Coronary artery (tissue), 2 donors: ENCODE data around the gene RASSF3.

Source experiments
- DNase-seq: peaks from one replicate; pipeline ENCODE4 v3.0.0-alpha.2; 2017; ENCODE audit warnings: low spot score
- H3K27ac ChIP-seq, 2 donors: fragments of 200-600 bp; sonication (generic); one replicate each; pipeline ENCODE4 v1.5.1; 2016 to 2019
- H3K4me3 ChIP-seq: fragments of 200-600 bp; sonication (generic); 2 replicates; pipeline ENCODE4 v1.5.1; 2016; ENCODE audit warnings: mild to moderate bottlenecking, moderate library complexity
- TF ChIP-seq, protein P1 (sequence below): fragments of 200-600 bp; sonication (generic); IDR thresholded peaks from one replicate; pipeline ENCODE4 v1.5.1; 2019; ENCODE audit warnings: antibody characterized with exemption

The RASSF3 gene

DNA sequence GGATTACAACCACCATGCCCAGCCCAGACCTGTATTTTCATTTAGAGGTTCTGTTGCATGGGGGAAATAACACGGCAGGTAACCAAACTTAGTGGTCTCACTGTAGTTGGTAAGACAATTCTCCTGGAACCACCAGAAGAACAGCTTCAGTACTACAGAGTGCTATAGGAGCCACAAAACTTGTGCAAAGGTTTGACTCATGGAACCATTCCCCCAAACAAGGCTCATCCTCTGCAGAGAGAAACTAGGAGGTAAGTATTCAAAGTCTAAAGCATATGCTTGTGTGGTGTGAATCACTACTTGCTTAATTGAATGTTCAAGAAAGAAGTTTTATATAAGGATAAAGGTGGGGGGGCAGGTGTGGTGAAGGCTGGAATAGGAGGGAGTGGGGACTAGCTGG lies 90.2 kb downstream of the RASSF3 start:
- no peak for DNase-seq
- H3K27ac ChIP-seq: no peak overlapping the region
- no peak overlapping the region for H3K4me3 ChIP-seq
- TF ChIP-seq, protein P1, sequence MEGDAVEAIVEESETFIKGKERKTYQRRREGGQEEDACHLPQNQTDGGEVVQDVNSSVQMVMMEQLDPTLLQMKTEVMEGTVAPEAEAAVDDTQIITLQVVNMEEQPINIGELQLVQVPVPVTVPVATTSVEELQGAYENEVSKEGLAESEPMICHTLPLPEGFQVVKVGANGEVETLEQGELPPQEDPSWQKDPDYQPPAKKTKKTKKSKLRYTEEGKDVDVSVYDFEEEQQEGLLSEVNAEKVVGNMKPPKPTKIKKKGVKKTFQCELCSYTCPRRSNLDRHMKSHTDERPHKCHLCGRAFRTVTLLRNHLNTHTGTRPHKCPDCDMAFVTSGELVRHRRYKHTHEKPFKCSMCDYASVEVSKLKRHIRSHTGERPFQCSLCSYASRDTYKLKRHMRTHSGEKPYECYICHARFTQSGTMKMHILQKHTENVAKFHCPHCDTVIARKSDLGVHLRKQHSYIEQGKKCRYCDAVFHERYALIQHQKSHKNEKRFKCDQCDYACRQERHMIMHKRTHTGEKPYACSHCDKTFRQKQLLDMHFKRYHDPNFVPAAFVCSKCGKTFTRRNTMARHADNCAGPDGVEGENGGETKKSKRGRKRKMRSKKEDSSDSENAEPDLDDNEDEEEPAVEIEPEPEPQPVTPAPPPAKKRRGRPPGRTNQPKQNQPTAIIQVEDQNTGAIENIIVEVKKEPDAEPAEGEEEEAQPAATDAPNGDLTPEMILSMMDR: no peak

DNA sequence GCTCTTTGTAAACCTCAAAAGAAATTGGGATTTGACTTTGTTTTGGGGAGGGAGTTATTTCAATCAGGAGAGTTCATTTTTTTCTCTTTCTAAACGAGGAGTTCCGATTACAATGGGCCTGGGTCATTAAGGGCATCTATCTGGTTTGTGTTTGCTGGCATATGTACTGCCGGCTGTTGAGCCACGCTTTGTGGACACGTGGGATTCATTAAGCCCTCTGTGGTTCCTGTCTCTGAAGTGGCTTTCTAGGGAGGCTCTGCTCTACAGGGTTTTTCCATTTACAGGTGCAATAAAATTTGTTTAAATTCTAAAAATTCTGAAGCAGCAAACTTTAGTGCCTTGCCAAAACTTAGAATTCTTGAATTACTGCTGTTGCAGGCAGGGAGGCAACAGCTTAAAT lies 91.0 kb downstream of the RASSF3 start:
- H3K27ac ChIP-seq: no peak overlapping the region
- TF ChIP-seq, protein P1: no peak
- DNase-seq: no peak
- H3K4me3 ChIP-seq: no peak overlapping the region

GRCh38 chr12:64706306-64706705 lies 96.0 kb downstream of the RASSF3 start:
- no peak for DNase-seq
- H3K4me3 ChIP-seq: no peak overlapping the region
- TF ChIP-seq, protein P1: no peak
- no peak overlapping the region for H3K27ac ChIP-seq

GRCh38 chr12:64706857-64707256 lies 96.6 kb downstream of the RASSF3 start:
- no peak for DNase-seq
- TF ChIP-seq, protein P1: no peak
- Histone ChIP-seq H3K27ac (no peak overlapping the region), H3K4me3 (no peak overlapping the region)

DNA sequence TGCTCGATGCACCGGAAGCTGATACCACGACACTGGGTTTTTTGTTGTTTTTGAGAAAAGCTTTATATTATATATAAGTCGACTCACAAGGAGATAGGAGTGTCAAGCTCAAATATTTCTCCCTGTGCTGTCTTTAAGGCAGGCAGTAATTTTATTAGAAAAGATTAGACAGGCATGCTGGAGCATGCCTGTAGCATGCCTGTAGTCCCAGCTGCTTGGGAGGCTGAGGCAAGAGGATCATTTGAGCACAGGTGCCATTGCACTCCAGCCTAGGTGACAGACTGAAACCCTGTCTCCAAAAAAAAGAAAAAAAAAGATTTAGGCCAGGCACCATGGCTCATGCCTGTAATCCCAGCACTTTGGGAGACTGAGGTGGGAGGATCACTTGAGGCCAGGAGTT lies 97.1 kb downstream of the RASSF3 start:
- no peak for DNase-seq
- Histone ChIP-seq H3K4me3 (no peak overlapping the region), H3K27ac (no peak overlapping the region)
- TF ChIP-seq, protein P1: no peak

- TF ChIP-seq, protein P1: no peak
- DNase-seq: no peak
- no peak overlapping the region for H3K27ac ChIP-seq
- no peak overlapping the region for H3K4me3 ChIP-seq
Observed at GRCh38 chr12:64707926-64708325, 97.6 kb downstream of the RASSF3 start.

GRCh38 chr12:64709429-64709828 lies 99.1 kb downstream of the RASSF3 start:
- TF ChIP-seq, protein P1: no peak
- Histone ChIP-seq H3K27ac (no peak overlapping the region), H3K4me3 (no peak overlapping the region)
- no peak for DNase-seq
